Activated CD8-positive, alpha-beta memory T cell treated with anti-CD3 and anti-CD28 coated beads for 48 hours (primary cell): ENCODE results near the gene PLD5.
"Not testable (repeated sequence)": the region's sequence is repeated elsewhere in the genome, so short reads cannot be mapped to it uniquely, and the experiment has no call there.

Experiments
- DNase-seq, 3 experiments: peaks; one replicate each; pipeline ENCODE4 v3.0.0-alpha.2; 2020; ENCODE audit warnings: low read depth in 2 of 3, low spot score in 2 of 3

PLD5 gene

DNA sequence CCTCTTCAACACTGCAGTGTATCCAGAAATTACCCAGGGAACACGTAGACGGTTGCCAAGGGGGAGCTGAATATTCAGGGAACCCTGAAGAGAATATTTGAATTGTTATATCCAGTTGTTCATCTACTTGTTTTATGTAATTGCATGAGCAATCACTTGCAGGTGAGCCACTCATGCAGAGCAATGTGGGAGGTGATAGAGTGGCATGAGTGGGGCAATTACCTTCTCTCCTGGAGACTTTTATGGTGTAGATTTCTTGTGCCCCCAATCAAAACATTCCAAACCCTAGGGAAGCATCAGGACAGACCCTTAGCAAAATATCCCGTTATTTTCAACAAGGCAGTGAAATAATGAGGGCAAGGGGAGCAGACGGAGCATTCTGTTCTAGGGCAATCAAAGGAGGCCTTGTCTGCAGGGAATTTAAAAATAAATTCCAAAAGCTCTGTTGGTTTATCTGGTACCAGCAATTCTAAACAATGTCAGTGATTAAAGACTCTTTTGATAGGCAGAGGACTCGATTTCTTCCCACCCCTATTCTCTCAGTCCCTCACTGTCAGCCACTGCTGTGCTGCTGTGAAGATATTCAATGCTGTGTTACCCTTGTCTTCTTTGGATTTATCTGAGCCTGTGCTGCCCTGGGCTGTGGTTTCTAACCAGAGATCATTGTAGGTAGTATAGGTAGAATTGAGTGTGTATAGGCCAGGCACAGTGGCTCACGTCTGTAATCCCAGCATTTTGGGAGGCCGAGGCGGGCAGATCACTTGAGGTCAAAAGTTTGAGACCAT, 345.4 kb downstream of the PLD5 start:
- no peak for DNase-seq

DNA sequence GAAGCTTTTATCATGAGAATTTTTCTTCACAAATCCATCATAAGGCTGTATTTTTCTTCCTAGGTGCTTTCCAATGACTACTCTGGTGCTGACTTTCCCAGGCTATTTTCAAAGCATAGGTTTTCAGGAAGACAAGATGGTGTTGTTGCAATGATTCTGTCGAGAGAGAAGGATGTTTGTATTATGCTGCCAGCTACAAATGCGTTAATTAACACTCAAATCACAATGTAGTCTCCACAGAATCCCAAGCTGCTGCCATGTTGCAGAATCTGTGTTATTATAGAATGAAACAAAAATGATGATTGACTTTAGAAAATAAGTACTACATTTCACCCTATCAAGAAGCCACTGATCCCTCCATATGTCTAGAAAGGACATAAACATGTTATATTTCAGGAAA, 346.1 kb downstream of the PLD5 start:
- DNase-seq, result no peak

DNA sequence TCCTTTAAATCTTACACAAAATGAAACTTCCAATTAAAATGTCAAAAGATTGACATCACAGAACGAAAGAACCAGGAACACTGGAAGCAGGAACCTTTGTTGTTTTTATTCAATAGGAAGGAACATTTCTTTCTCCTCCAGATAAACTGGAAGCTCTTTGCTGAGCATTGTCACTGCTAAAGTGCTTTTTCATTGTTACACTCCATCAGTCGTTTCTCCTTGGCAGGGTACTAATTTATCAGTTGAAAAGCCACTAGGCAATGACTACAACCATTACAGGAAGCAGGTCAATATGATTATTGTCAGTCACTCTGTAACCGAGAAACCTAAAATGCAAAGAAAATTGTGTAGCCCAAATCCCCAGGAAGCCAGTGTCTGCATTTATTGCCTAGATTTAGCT, 362.4 kb downstream of the PLD5 start:
- DNase-seq, result no peak

DNA sequence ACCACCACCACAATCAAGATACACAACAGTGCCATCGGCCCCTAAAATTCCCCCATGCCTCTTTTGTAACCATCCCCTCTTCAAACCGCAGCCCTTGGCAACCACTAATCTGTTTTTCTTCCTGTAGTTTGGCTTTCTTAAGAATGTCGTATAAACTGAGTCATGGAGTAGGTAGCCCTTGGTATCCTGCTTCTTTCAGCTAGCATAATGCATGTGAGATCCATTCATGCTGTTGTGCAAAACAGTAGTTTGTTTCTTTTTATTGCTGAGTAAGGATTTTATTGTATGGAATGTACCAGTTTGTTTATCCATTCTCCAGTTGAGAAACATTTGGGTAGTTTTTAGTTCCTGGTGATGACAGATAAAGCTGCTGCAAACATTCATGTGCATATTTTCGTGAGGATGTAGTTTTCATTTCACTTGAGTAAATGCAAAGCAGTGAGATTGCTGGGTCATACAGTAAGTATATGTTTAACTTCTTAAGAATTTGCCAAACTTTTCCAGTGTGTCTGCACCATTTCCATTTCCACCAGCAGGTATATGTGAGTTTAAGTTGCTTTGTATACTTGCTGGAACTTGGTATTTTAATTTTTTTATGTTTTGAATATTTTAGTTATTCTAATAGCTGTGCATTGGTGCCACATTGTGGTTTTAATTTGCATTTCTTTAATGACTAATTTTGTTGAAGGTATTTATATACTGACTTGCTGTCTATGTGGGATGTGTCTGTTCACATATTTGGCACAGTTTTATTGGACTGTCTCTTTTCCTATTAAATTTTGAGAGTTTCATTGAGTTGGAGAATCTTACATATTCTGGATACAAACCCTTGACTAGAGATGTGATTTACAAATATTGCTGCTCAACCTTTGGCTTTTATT, 377.2 kb downstream of the PLD5 start:
- no peak for DNase-seq

GRCh38 chr1:242146652-242147051, 377.8 kb downstream of the PLD5 start:
- DNase-seq, result no peak

DNA sequence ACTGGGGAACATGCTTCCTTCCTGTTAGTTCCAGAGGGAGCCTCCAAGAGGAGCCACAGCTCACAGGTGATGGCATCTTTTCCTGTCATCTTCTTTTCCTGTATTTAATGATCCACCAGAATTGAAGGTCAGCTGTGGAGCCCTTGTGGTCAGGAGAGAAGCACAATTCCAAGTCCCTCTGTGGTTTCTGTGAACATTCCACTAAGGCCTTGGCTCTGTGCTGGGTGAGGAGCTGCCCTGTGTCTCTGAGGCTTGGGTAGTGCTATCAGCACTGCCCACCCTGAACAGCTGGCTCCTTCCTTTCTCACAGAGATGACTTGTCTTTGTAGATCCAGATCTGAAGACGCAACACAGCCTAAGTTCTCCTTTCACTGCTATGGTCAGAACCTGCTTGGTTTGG, 383.7 kb downstream of the PLD5 start:
- no peak for DNase-seq

GRCh38 chr1:242139986-242140385, 384.5 kb downstream of the PLD5 start:
- DNase-seq, result no peak

- no peak for DNase-seq
Measured at GRCh38 chr1:242139442-242139841, 385.1 kb downstream of the PLD5 start.

DNA sequence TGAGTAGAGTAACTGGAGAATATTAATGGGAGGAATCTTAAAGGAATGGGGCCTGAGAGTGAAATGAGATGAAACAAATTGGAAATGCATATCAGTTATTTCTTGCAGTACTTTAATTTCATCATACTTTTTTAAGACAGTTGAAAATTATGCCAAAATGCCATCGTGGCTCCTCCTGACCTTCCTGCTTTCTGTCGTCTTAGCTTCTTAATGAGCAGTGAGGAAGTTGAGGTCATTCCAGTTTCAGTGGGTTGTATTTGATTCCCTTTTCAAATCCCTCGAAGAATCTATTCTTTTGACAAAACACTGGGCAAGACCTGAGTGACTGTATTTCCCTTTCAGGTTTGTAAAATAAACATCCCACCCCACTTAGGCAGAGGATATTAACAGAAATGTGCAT, 390.7 kb downstream of the PLD5 start:
- DNase-seq, result no peak

DNA sequence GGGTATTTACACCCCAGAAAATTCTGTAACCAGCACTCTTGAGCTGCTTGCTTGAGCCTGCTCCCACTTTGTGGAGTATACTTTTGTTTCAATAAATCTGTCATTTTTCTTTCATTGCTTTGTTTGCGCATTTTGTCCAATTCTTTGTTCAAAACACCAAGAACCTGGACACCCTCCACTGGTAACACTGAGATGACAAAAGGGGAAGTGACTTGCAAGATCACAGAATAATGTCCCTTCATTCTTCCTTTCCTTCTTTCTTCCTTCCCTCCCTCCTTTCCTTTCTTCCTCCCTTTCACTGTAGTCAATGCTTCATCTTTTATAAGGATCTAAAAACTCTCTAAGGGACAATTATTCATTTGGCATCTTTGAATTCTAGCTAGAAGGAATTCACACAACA, 391.1 kb downstream of the PLD5 start:
- no peak for DNase-seq

GRCh38 chr1:242132121-242132817, 392.2 kb downstream of the PLD5 start:
- DNase-seq, result no peak

DNA sequence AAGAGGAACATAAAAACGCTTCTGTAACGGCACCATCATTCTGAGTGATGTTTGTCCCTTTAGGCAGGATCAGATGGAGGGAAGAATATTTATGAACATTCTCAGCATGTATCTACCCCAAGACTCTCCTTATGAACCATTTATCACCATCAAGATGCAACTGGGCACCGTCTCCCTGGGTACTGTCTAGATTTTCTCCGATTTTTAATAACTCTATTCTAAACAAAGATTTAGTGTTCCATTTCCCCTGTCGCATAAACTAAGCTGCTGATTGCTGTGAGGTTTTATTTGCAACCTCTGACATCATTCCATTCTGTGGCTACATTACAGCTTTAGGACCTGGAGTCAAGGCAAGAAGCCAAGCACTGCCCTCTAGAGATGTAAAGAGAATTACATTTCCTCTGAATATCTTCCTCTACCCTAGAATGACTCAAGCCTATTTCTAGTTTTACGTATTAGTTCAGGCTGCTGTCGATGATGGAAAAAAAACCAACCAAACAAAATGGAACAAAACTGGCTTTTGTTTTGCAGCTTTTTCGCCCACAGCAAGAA, 395.5 kb downstream of the PLD5 start:
- no peak for DNase-seq

DNA sequence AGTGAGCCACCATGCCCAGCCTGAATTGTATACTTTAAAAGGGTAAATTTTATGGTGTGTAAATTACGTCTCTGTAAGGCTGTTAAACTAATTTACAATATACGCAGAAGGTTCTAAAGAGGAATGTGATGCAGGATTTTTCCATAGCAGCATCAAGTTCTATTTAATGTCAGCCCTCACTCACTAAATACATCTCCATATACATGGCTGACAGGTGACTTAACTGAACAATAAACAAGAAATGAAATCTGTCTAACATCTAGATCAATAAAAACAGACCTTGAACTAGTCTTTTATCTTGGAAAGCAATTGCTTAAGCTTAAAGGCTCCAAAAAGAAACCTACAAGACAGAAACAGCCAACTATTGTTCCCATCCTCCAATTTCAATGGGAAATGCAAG, 404.1 kb downstream of the PLD5 start:
- DNase-seq, result no peak

- no peak for DNase-seq
Measured at GRCh38 chr1:242100921-242101320, 423.6 kb downstream of the PLD5 start.

DNA sequence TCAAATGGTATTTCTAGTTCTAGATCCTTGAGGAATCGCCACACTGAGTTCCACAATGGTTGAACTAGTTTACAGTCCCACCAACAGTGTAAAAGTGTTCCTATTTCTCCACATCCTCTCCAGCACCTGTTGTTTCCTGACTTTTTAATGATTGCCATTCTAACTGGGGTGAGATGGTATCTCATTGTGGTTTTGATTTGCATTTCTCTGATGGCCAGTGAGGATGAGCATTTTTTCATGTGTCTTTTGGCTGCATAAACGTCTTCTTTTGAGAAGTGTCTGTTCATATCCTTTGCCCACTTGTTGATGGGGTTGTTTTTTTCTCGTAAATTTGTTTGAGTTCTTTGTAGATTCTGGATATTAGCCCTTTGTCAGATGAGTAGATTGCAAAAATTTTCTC, 427.2 kb downstream of the PLD5 start:
- DNase-seq, result not testable (repeated sequence)

- DNase-seq, result no peak
Measured at GRCh38 chr1:242093116-242093515, 431.4 kb downstream of the PLD5 start.

- DNase-seq, result no peak
Measured at GRCh38 chr1:242089911-242090310, 434.6 kb downstream of the PLD5 start.

DNA sequence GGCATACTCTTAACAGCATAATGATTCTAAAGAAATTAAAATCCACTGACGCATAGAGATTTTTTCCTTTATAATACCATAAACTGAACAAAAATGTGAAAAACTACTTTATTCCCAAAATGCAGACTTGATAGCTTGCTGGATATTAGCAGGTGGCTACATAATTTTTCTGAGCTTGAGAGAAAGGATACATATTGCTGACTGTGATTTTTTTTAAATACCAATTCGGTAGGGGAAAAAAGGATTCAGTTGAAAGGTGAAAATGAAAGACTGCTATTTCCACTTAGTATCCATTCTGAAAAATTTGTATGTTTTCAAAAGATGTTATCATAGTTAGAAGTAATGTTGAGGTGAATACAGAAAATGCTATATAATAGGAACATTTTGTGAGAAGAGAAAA, 435.6 kb downstream of the PLD5 start:
- no peak for DNase-seq

- DNase-seq, result no peak
Measured at GRCh38 chr1:242086706-242087105, 437.8 kb downstream of the PLD5 start.

GRCh38 chr1:242086093-242086492, 438.4 kb downstream of the PLD5 start:
- no peak for DNase-seq

GRCh38 chr1:242083742-242084141, 440.8 kb downstream of the PLD5 start:
- no peak for DNase-seq

GRCh38 chr1:242081446-242081845, 443.1 kb downstream of the PLD5 start:
- DNase-seq, result no peak
